ENCODE results near the gene TMEM37. TPM values are rescaled to one million over a fixed set of nuclear protein-coding genes. Genes with fewer than 3 reads are reported as not detected.

The TMEM37 gene
- total and polyA plus RNA-seq, 2 donors from 2014 or later, result 59.4 to 221 TPM

DNA sequence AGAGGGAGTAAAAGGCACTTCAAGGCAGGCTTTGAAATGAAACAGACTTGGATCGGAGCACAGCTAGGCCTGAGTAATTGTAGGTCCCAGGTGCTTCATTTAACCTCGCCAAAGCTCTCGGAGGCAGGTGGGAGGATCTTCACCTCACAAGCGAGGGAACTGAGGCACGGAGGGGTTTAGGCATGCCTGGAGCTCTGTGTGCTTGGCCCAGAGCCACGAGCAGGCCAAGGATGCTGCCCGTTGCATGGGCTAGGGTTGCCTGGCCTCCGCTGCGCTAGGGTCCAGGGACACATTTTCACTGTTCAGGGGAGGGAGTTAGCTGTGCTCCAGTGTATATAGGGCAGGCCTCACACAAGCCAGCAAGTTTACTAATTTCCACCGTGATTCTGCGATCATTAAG is 11.2 kb downstream of the TMEM37 start:
- H3K36me3 ChIP-seq (ENCODE audit: control insufficient read depth in 2 of 3, insufficient read depth in 3 of 3, low read length in 3 of 3), result peaks cover 0 to 16% (median 3%) of the 10 kb centered on the region in 3 donors
- no peak for FAIRE-seq
- peak overlapping the region in 1 of 2 donors; percentile 38 for H3K27ac ChIP-seq (ENCODE audit: low read depth in 2 of 2, low read length in 2 of 2)
- no peak overlapping the region for H3K4me3 ChIP-seq (ENCODE audit: low read length in 3 of 3)
- TF ChIP-seq, protein P1, sequence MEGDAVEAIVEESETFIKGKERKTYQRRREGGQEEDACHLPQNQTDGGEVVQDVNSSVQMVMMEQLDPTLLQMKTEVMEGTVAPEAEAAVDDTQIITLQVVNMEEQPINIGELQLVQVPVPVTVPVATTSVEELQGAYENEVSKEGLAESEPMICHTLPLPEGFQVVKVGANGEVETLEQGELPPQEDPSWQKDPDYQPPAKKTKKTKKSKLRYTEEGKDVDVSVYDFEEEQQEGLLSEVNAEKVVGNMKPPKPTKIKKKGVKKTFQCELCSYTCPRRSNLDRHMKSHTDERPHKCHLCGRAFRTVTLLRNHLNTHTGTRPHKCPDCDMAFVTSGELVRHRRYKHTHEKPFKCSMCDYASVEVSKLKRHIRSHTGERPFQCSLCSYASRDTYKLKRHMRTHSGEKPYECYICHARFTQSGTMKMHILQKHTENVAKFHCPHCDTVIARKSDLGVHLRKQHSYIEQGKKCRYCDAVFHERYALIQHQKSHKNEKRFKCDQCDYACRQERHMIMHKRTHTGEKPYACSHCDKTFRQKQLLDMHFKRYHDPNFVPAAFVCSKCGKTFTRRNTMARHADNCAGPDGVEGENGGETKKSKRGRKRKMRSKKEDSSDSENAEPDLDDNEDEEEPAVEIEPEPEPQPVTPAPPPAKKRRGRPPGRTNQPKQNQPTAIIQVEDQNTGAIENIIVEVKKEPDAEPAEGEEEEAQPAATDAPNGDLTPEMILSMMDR (IDR thresholded peaks at IDR 0.05; ENCODE audit: borderline replicate concordance, extremely low read depth, insufficient read depth), result no peak
- intact Hi-C loops (cut with DNase I), result no loop called here
- no peak overlapping the region for H3K9ac ChIP-seq (ENCODE audit: low read length in 3 of 3)
- H3K9me3 ChIP-seq (ENCODE audit: control insufficient read depth in 2 of 3, insufficient read depth in 1 of 3, low read length in 3 of 3), result no peaks in the 10 kb centered on the region
- no peak for DNase-seq
- no peaks in the 10 kb centered on the region for H3K27me3 ChIP-seq (ENCODE audit: control insufficient read depth, insufficient read depth, low read length)
- peaks cover 0 to 36% (median 21%) of the 10 kb centered on the region in 3 donors for H3K4me1 ChIP-seq (ENCODE audit: control insufficient read depth in 2 of 3, insufficient read depth in 2 of 3, low read depth in 1 of 3, low read length in 3 of 3)

DNA sequence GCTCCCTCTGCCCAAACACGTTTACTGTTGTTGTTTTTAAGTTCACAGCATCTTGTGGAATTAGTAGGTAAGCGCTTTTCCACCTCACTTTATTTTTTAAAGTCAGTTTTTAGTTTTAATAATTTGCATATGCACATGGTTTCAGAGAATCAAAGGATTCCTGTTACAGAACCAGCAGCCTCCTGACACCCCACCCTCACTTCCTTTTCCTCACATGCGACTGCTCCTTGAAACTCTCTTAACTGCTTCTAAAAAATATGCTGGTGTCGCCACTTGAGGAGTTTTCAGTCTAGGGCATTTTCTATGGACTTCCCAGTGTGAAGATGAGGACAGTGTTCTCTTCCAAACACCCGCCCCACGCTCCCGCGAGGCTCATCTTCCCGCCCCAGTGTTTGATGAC is 14.4 kb downstream of the TMEM37 start:
- H3K27ac ChIP-seq (ENCODE audit: low read depth in 2 of 2, low read length in 2 of 2), result no peak overlapping the region
- no peak for FAIRE-seq

DNA sequence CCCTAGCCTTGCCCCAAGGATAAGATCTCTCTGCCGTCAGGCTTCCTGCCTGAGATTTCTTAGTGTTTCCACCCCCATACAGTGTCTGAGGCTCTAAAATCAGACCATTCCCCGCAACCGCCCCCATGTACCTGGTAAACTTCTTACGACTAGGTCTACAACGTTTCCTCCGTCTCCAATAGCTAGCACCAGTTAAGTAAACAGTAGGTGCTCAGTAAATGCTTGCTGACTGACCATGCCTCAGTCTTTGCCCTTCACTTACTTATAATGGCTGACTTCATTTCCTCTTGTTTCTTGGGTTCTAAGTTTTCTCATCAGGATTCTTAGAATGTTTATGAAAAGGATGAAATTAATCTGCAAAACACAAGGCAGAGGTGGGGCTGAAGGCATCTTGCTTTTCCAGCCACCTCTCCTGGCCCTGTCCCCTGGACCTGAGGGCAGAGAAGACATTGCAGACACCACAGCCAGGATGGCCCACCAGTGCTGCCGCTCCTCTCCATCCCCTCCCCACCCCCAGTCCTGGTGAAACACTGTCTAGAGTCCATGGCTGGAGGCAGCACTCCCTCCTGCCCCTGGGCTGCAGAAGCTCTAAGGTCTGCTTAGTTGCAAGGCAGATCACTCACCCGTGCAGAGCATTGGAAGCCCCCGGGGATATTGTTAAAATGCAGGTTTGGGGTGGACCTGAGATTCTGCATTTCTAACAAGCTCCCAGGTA is 16.9 kb downstream of the TMEM37 start:
- intact Hi-C loops (cut with DNase I), result no loop called here
- no peak for FAIRE-seq
- no peaks in the 10 kb centered on the region for H3K36me3 ChIP-seq (ENCODE audit: control insufficient read depth in 2 of 3, insufficient read depth in 3 of 3, low read length in 3 of 3)
- H3K4me1 ChIP-seq (ENCODE audit: control insufficient read depth in 2 of 3, insufficient read depth in 2 of 3, low read depth in 1 of 3, low read length in 3 of 3), result peaks cover 0 to 9% (median 0%) of the 10 kb centered on the region in 3 donors
- no peak for DNase-seq
- TF ChIP-seq, protein P1 (IDR thresholded peaks at IDR 0.05; ENCODE audit: borderline replicate concordance, extremely low read depth, insufficient read depth), result no peak
- no peaks in the 10 kb centered on the region for H3K9me3 ChIP-seq (ENCODE audit: control insufficient read depth in 2 of 3, insufficient read depth in 1 of 3, low read length in 3 of 3)
- H3K4me3 ChIP-seq (ENCODE audit: low read length in 3 of 3), result no peak overlapping the region
- no peaks in the 10 kb centered on the region for H3K27me3 ChIP-seq (ENCODE audit: control insufficient read depth, insufficient read depth, low read length)
- H3K27ac ChIP-seq (ENCODE audit: low read depth in 2 of 2, low read length in 2 of 2), result no peak overlapping the region
- H3K9ac ChIP-seq (ENCODE audit: low read length in 3 of 3), result no peak overlapping the region

More for the DNA sequence above, 14.4 kb downstream of the TMEM37 start:
- H3K4me1 ChIP-seq (ENCODE audit: control insufficient read depth in 2 of 3, insufficient read depth in 2 of 3, low read depth in 1 of 3, low read length in 3 of 3), result peaks cover 0 to 11% (median 7%) of the 10 kb centered on the region in 3 donors
- no peaks in the 10 kb centered on the region for H3K27me3 ChIP-seq (ENCODE audit: control insufficient read depth, insufficient read depth, low read length)
- H3K36me3 ChIP-seq (ENCODE audit: control insufficient read depth in 2 of 3, insufficient read depth in 3 of 3, low read length in 3 of 3), result no peaks in the 10 kb centered on the region
- TF ChIP-seq, protein P1 (IDR thresholded peaks at IDR 0.05; ENCODE audit: borderline replicate concordance, extremely low read depth, insufficient read depth), result no peak
- no peak for DNase-seq
- no peaks in the 10 kb centered on the region for H3K9me3 ChIP-seq (ENCODE audit: control insufficient read depth in 2 of 3, insufficient read depth in 1 of 3, low read length in 3 of 3)
- intact Hi-C loops (cut with DNase I), result no loop called here
- no peak overlapping the region for H3K9ac ChIP-seq (ENCODE audit: low read length in 3 of 3)
- H3K4me3 ChIP-seq (ENCODE audit: low read length in 3 of 3), result no peak overlapping the region

Data from kidney (tissue), 14 donors.